HAP-1 (cell line): ENCODE measurements around the gene SMARCA2.

ENCODE experiments used
- DNase-seq, 2 experiments: peaks; one replicate each; pipeline ENCODE4 v3.0.0-alpha.2; 2016 to 2020; ENCODE audit warnings: low spot score in 2 of 2
- H3K27me3 ChIP-seq: fragments of 250-450 bp; sonication (Bioruptor Pico); 2 replicates; pipeline ENCODE4 v1.5.1; 2020; ENCODE audit warnings: low read depth, mild to moderate bottlenecking, moderate library complexity
- H3K36me3 ChIP-seq: fragments of 250-450 bp; sonication (Bioruptor Pico); replicated peaks from 2 replicates; pipeline ENCODE4 v1.5.1; 2020; ENCODE audit warnings: mild to moderate bottlenecking
- H3K4me1 ChIP-seq: fragments of 250-450 bp; sonication (Bioruptor Pico); 2 replicates; pipeline ENCODE4 v1.5.1; 2020; ENCODE audit warnings: mild to moderate bottlenecking
- H3K4me3 ChIP-seq: fragments of 250-450 bp; sonication (Bioruptor Pico); 2 replicates; pipeline ENCODE4 v1.5.1; 2020; ENCODE audit warnings: mild to moderate bottlenecking, moderate library complexity
- H3K9me3 ChIP-seq: fragments of 250-450 bp; sonication (Bioruptor Pico); 2 replicates; pipeline ENCODE4 v1.5.1; 2020; ENCODE audit warnings: mild to moderate bottlenecking, moderate library complexity
- in situ Hi-C: fragments of 300-500 bp; cut with MboI; formaldehyde crosslinking; loops from 3 replicates; pipeline ENCODE4 v1.14.3; 2020; ENCODE audit warnings: low sequenced_read_pairs, inconsistent platforms, mixed read lengths

SMARCA2 gene

DNA sequence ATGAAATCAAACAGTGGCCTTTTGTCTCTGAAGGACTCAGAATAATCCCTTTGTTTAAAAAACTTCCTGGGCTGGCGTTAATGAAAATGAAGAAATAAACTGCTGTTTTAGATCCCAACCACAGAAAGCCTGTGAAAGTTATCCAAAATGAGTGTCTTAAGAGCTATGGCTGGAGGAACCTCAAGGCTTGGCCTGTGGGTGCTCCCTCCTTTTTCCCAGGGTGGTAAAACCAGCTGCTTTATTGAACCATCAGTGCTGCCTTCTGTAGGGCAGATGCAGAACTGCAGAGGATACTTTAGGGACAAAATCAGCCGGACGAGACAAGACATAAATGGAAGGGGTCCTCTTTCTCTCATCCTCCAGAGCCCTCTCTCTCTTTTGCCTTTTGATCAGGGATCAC, 100.9 kb downstream of the SMARCA2 start:
- Histone ChIP-seq H3K4me1 (no peaks in the 10 kb centered on the region), H3K9me3 (no peaks in the 10 kb centered on the region), H3K4me3 (no peak overlapping the region), H3K27me3 (no peaks in the 10 kb centered on the region), H3K36me3 (no peaks in the 10 kb centered on the region)
- DNase-seq: peak; percentile 20 to 40
- in situ Hi-C loops: no loop called here

DNA sequence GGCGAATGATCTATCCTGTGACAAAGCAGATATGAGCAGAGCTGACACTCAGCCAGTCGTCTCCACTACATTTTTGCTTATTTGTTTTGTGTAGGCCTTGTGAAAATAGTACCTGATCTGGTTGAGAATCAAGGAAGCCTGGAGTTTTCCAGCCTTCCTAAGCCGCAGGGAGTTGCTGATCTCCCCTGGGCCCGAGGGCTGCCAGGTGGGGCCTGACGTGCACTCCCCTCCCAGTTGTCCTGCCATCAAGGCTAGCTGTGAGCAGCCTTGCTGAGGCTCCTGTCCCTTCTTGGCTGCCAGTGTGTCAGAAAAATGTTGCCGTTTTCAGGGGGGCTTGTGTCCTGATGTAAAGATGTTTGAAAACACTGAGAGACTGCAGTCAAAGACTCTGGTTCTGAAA, 102.4 kb downstream of the SMARCA2 start:
- DNase-seq: no peak
- H3K4me1 ChIP-seq: no peaks in the 10 kb centered on the region
- H3K9me3 ChIP-seq: no peaks in the 10 kb centered on the region
- no peaks in the 10 kb centered on the region for H3K27me3 ChIP-seq
- in situ Hi-C loops: no loop called here
- H3K36me3 ChIP-seq: no peaks in the 10 kb centered on the region
- no peak overlapping the region for H3K4me3 ChIP-seq

DNA sequence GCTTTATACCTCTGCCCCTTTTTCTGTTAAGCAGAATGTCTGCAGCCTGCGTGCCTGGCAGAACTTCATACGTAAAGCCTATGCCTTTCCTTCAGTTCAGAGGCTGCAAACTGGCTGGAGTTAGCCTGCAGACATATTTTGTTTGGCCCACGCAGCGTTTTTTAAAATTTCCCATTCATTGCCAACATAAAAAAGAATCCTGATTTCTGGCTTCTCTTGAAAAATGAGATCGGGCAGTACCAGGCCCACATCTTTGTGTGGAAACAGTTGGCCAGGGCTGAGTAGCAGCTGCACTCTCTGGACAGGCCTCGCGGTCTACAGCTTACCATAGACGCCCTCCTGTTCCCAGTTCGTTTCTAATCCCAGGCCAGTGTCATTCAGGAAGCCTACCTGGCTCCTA, 104.4 kb downstream of the SMARCA2 start:
- no peak overlapping the region for H3K4me3 ChIP-seq
- no peak for DNase-seq
- in situ Hi-C loops: no loop called here
- H3K9me3 ChIP-seq: no peaks in the 10 kb centered on the region
- no peaks in the 10 kb centered on the region for H3K27me3 ChIP-seq
- no peaks in the 10 kb centered on the region for H3K36me3 ChIP-seq
- H3K4me1 ChIP-seq: no peaks in the 10 kb centered on the region

DNA sequence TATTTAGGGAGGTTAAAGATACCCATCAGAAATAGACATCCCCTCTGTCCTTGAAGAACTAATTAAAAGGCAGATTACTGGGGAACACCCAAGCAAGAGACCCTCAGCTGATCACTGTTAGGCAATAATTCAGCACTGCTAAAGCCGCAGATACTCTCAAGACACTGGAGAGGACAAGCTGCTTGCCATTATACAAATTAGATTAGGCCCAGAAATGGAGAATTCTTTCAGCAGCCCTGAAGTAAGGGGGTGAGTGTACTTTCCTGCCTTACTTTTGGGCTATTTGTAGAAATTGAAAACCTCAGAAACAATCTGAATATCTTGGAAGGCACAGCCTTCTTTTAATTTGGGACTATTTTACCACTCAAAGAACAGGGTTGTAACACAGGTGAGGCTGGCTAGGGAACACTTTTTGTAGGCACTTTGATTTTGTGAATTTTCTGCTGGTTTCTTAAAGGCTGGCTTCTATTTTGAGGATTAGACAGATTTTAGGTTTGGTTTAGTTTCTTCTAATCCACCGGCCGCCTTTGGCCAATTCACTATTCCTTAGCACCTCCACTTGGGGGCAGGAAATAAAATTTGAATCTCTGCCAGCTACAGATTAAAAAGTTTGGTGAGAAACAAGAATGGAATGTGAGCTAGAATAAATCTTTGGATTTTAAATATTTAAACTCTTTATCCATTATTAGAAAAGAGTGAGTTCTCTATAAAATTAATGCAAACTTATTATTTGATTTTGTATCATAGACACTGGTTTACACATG, 106.0 kb downstream of the SMARCA2 start:
- Histone ChIP-seq H3K9me3 (no peaks in the 10 kb centered on the region), H3K4me1 (no peaks in the 10 kb centered on the region), H3K4me3 (no peak overlapping the region), H3K27me3 (no peaks in the 10 kb centered on the region), H3K36me3 (no peaks in the 10 kb centered on the region)
- DNase-seq: peak; percentile 14 to 21
- in situ Hi-C loops: no loop called here

DNA sequence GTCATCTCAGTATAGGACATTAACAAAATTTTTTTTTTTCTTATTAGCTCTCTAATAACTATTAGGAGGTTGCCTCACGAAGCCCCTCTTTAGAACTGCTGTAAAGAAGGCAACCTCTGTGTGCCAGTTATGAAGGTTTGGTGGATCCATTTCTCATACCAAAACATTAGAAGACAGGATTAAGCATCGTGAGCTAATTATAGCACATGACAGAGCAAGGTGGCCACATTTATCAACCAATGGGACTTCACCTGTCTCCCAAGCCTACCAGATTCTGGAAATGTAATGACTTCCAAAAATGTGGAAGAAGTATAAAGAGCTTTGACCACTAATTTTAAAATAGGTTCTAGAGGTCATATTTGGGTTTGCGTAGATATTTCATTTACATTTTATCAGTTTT, 107.2 kb downstream of the SMARCA2 start:
- in situ Hi-C loops: no loop called here
- no peaks in the 10 kb centered on the region for H3K4me1 ChIP-seq
- no peaks in the 10 kb centered on the region for H3K9me3 ChIP-seq
- no peaks in the 10 kb centered on the region for H3K36me3 ChIP-seq
- no peak overlapping the region for H3K4me3 ChIP-seq
- DNase-seq: no peak
- no peaks in the 10 kb centered on the region for H3K27me3 ChIP-seq

DNA sequence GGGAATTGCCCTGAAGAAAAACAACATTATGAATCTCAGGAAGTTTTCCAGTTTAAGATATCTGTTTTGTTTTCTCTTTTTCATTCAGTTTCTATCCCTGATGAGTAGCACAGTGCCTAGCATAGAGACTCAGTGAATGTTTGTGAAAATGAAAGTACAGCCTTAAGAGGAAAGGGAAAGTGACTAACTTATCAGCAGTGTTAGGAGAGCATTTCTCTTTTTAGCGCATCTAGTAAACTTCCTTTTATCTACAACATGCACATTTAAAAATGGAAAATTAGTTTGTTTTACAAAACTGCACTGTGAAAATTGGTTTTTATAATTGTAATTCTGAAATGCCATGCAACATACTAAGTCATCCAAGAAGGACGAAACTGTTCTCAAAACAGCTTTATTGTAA, 110.8 kb downstream of the SMARCA2 start:
- Histone ChIP-seq H3K9me3 (no peaks in the 10 kb centered on the region), H3K4me3 (no peak overlapping the region), H3K4me1 (no peaks in the 10 kb centered on the region), H3K36me3 (no peaks in the 10 kb centered on the region), H3K27me3 (no peaks in the 10 kb centered on the region)
- in situ Hi-C loops: no loop called here
- DNase-seq: no peak

DNA sequence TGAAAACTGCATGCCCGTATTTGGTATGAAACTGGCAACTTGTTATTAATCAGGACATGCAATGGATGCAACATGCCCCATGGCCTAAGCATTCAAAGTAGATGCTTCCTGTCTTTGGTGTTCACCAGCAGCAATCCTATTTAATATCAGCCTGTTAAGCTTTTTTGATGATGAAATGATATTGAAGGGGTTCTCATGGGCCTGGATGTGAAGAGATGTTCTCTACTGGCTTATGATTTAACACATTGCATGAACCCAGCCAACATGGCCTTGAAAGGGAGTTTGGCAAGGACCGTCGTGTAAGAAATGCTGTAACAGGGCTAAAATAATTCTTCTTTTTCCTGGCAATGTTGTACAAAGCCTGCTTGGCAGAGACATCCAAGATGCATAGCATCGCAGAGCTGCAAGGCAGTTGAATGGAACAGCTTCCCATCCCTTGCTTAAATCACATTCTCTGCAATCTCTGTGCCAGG, 111.2 kb downstream of the SMARCA2 start:
- Histone ChIP-seq H3K36me3 (no peaks in the 10 kb centered on the region), H3K9me3 (no peaks in the 10 kb centered on the region), H3K4me1 (no peaks in the 10 kb centered on the region), H3K4me3 (no peak overlapping the region), H3K27me3 (no peaks in the 10 kb centered on the region)
- in situ Hi-C loops: no loop called here
- DNase-seq: no peak

DNA sequence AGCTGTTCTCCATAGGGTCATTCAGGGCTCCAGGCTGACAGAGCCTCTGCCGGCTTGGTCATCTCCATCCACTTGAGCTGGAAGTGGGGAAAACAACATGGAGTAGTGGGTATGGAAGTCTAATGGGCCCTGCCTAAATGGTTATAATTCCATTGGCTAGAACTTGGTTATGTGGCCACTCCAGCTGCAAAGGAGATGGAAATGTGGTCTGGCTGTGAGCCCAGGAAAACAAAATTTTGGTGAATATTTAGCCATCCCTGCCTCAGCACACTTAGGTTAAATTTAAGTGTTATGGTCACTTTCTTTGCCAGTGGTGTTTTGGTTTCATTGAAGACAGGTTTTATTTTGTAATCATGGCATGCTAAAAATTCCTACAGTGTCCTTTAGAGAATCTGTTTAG, 112.3 kb downstream of the SMARCA2 start:
- in situ Hi-C loops: no loop called here
- Histone ChIP-seq H3K36me3 (no peaks in the 10 kb centered on the region), H3K27me3 (no peaks in the 10 kb centered on the region), H3K9me3 (no peaks in the 10 kb centered on the region), H3K4me1 (no peaks in the 10 kb centered on the region), H3K4me3 (no peak overlapping the region)
- no peak for DNase-seq

DNA sequence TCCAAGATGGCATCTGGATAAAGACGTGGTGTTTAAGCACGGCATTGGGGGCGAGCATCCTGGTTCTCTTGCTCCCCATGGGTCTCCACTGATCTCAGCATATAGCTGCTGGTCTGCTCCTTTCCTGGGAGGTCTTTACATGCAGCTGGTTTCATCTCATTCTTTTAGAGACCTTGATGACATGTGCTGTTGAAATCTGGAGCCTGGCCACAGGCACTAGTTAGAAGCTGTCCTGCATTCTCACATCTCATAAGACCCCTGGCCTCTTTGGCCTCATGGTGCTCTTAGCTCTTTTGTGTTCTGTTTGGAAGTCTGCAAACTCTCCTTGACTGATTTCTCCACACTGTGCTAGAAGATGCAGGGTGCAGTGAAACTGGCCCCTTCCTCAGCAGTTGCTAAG, 113.0 kb downstream of the SMARCA2 start:
- in situ Hi-C loops: no loop called here

DNA sequence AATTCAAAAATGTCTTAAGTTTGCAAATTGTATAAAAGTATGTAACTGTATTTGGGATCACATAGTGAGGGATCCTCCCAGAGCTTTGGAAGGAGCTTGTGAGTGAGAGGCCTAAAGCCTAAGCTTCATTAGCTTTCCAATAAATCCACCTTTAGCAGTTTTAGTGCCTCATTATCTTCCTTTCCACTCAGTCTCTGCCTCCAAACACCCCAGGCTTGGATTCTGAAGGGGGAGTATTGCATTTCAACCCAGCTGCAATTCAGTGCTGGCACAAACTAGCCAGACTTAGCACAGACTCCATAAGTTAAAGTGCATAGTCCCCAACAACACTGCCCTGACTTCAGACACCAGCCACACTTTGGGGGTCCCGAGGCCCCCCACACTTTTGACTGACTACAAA, 113.5 kb downstream of the SMARCA2 start:
- Histone ChIP-seq H3K27me3 (no peaks in the 10 kb centered on the region), H3K36me3 (no peaks in the 10 kb centered on the region), H3K9me3 (no peaks in the 10 kb centered on the region), H3K4me1 (no peaks in the 10 kb centered on the region), H3K4me3 (no peak overlapping the region)
- no peak for DNase-seq
- in situ Hi-C loops: no loop called here

More for the DNA sequence above, 113.0 kb downstream of the SMARCA2 start:
- Histone ChIP-seq H3K36me3 (no peaks in the 10 kb centered on the region), H3K9me3 (no peaks in the 10 kb centered on the region), H3K4me3 (no peak overlapping the region), H3K27me3 (no peaks in the 10 kb centered on the region), H3K4me1 (no peaks in the 10 kb centered on the region)
- DNase-seq: no peak

DNA sequence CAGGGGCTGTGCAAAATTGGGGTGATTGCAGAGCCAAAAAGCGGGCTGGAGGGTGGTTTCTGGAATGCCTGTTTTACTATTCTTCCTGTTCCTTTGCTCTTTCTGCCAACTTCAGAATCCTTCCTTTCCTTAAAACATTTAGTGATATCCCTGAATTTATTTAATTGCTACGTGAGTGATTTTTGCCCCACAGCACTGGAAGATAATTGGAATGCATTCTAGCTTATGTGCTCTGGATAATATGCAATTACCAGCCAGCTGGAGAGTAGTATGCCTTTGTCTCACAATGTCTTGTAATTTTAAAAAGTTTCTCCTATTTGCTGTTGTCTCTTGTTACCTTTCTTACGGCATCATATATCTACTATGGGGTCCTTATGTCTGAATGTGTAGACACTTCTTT, 115.8 kb downstream of the SMARCA2 start:
- no peaks in the 10 kb centered on the region for H3K36me3 ChIP-seq
- H3K4me1 ChIP-seq: no peaks in the 10 kb centered on the region
- no peaks in the 10 kb centered on the region for H3K9me3 ChIP-seq
- DNase-seq: no peak
- H3K4me3 ChIP-seq: no peak overlapping the region
- in situ Hi-C loops: no loop called here
- H3K27me3 ChIP-seq: no peaks in the 10 kb centered on the region

DNA sequence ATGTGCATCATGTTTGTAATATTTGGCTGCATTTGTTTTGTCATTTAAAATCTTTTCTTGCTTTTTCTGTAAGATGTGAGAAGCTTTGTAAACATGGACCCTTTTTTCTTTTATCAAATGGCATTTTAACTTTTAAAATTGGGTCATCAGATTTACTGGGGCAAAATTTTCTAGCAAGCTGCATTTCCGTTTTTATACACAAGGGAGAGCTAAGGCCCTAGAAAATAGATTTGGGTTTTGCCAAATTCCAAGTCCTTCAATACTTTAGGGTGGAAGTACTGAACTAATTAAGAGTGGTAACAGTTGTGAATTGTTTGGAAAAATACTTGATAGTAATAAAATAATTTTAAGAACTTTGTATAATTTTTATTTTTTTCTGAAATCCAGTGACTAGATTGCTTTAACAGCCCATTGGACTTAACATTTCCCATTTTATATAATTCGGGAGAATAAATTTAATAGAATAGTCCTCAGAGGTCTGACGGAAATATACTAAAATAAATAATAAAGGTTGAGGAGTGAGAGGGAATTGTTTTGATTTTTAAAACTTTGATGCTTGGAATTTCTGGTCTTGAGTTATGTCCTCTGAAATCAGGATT, 117.4 kb downstream of the SMARCA2 start:
- in situ Hi-C loops: no loop called here
- Histone ChIP-seq H3K4me1 (no peaks in the 10 kb centered on the region), H3K36me3 (no peaks in the 10 kb centered on the region), H3K9me3 (no peaks in the 10 kb centered on the region), H3K4me3 (no peak overlapping the region), H3K27me3 (no peaks in the 10 kb centered on the region)
- DNase-seq: peak in 1 of 2 experiments; percentile 46

DNA sequence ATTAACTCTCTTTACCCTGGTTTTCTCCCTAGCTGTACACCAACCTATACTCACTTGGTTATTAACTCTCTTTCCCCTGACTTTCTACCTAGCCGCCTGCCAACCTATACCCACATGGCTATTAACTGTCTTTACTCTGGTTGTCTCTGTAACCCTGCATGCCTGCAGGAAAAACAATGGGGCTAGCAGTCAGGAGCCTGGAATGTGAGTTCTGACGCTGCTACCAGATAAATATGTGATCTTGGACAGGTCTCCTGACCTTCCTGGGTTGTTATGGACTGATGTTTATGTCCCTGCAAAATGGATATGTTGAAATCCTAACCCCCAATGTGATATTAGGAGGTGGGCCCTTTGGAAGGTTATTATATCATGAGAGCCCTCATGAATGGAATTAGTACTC, 119.2 kb downstream of the SMARCA2 start:
- H3K27me3 ChIP-seq: no peaks in the 10 kb centered on the region
- in situ Hi-C loops: no loop called here
- H3K9me3 ChIP-seq: no peaks in the 10 kb centered on the region

DNA sequence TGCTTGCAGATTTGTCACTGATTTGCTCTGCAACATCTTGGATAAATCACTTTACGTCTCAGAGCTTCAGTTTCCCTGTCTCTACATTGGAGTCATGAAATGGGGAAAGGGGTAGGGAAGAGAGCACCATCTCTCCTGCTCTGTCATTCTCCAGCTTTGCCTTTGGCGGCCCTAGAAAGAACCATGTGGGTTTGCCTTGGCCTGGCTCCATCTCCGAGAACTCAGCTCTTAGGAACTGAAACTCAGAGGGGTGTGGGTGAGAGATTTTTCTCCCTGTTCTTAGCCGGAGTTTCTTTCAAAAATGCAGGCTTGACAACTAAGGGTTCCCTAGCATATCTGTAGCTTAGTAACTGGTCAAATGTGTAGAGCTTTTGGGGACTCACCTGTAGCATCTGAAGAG, 123.5 kb downstream of the SMARCA2 start:
- in situ Hi-C loops: no loop called here
- DNase-seq: no peak
- no peak overlapping the region for H3K4me3 ChIP-seq
- H3K36me3 ChIP-seq: no peaks in the 10 kb centered on the region
- H3K9me3 ChIP-seq: no peaks in the 10 kb centered on the region
- H3K27me3 ChIP-seq: no peaks in the 10 kb centered on the region
- peaks cover 2% of the 10 kb centered on the region; the same call in 1 of the 2 replicates for H3K4me1 ChIP-seq

More for the DNA sequence above, 119.2 kb downstream of the SMARCA2 start:
- Histone ChIP-seq H3K4me1 (no peaks in the 10 kb centered on the region), H3K4me3 (no peak overlapping the region), H3K36me3 (no peaks in the 10 kb centered on the region)
- no peak for DNase-seq
